Measurements from ENCODE around the gene ARSK. TPM values are rescaled to one million over a fixed set of nuclear protein-coding genes. Genes with fewer than 3 reads are reported as not detected.

The ARSK gene
- total RNA-seq, 2 donors from 2014 or later: 4.3 to 6.2 TPM

- H3K4me3 ChIP-seq: peak overlapping the region; percentile 48 to 87
- TF ChIP-seq, protein P1, sequence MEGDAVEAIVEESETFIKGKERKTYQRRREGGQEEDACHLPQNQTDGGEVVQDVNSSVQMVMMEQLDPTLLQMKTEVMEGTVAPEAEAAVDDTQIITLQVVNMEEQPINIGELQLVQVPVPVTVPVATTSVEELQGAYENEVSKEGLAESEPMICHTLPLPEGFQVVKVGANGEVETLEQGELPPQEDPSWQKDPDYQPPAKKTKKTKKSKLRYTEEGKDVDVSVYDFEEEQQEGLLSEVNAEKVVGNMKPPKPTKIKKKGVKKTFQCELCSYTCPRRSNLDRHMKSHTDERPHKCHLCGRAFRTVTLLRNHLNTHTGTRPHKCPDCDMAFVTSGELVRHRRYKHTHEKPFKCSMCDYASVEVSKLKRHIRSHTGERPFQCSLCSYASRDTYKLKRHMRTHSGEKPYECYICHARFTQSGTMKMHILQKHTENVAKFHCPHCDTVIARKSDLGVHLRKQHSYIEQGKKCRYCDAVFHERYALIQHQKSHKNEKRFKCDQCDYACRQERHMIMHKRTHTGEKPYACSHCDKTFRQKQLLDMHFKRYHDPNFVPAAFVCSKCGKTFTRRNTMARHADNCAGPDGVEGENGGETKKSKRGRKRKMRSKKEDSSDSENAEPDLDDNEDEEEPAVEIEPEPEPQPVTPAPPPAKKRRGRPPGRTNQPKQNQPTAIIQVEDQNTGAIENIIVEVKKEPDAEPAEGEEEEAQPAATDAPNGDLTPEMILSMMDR (IDR thresholded peaks at IDR 0.05): no peak
- no peak for TF ChIP-seq POLR2A (IDR thresholded peaks at IDR 0.05)
- DNase-seq (no peak), ATAC-seq (no peak)
- no peaks in the 10 kb centered on the region for H3K36me3 ChIP-seq (replicated peaks in 1 of 2; ENCODE audit: insufficient read depth in 1 of 2, low read depth in 2 of 2)
- H3K9me3 ChIP-seq: no peaks in the 10 kb centered on the region
- intact Hi-C loops (cut with DNase I): no loop called here
- H3K4me1 ChIP-seq: peaks cover 30% of the 10 kb centered on the region
- H3K27me3 ChIP-seq: no peaks in the 10 kb centered on the region
- peak overlapping the region; percentile 82 to 93 (median 86) for H3K27ac ChIP-seq
- WGBS, 2 donors: 0 to 1% methylated on average over 9 of the region's 9 CpGs
Observed at GRCh38 chr5:95555553-95555952, 652 bp downstream of the ARSK start.

DNA sequence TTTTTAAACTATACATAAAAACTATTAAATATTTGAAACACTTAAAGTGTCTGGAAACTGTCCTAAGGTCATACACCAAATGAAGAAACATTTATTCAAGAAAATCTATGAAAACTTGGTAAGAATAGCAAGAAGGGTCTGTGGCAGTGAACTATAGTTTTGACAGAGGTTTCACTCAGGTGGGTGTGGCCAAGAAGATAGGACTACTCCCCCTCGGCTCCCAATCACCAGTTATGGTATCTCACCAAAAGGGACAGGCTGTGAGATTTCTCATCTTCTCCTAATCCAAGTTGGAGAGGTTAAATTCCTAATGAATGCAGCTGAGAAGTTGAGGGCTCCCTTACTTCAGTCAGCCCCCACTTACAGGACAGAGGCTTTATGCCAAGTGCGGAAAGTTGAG, 2.9 kb downstream of the ARSK start:
- no peak overlapping the region for H3K27ac ChIP-seq
- 74 to 84% methylated on average over 2 of the region's 2 CpGs for WGBS, 2 donors
- H3K4me1 ChIP-seq: peaks cover 21% of the 10 kb centered on the region
- H3K27me3 ChIP-seq: no peaks in the 10 kb centered on the region
- intact Hi-C loops (cut with DNase I): no loop called here
- H3K4me3 ChIP-seq: no peak overlapping the region
- no peak for TF ChIP-seq POLR2A (IDR thresholded peaks at IDR 0.05)
- TF ChIP-seq, protein P1 (IDR thresholded peaks at IDR 0.05): no peak
- H3K9me3 ChIP-seq: no peaks in the 10 kb centered on the region
- no peak for DNase-seq
- H3K36me3 ChIP-seq (replicated peaks in 1 of 2; ENCODE audit: insufficient read depth in 1 of 2, low read depth in 2 of 2): no peaks in the 10 kb centered on the region
- no peak for ATAC-seq

- ATAC-seq: no peak
- Histone ChIP-seq H3K27me3 (no peaks in the 10 kb centered on the region), H3K9me3 (no peaks in the 10 kb centered on the region), H3K36me3 (replicated peaks in 1 of 2; ENCODE audit: insufficient read depth in 1 of 2, low read depth in 2 of 2) (no peaks in the 10 kb centered on the region), H3K4me3 (no peak overlapping the region), H3K27ac (no peak overlapping the region), H3K4me1 (no peaks in the 10 kb centered on the region)
- 89 to 92% methylated on average over 1 of the region's 1 CpG for WGBS, 2 donors
- TF ChIP-seq POLR2A (IDR thresholded peaks at IDR 0.05): no peak
- TF ChIP-seq, protein P1 (IDR thresholded peaks at IDR 0.05): no peak
- DNase-seq: no peak
- intact Hi-C loops (cut with DNase I): no loop called here
Observed at GRCh38 chr5:95562282-95562681, 7.4 kb downstream of the ARSK start.

GRCh38 chr5:95563367-95563766, 8.5 kb downstream of the ARSK start:
- Histone ChIP-seq H3K27ac (no peak overlapping the region), H3K27me3 (no peaks in the 10 kb centered on the region), H3K4me1 (no peaks in the 10 kb centered on the region), H3K9me3 (no peaks in the 10 kb centered on the region), H3K4me3 (no peak overlapping the region), H3K36me3 (replicated peaks in 1 of 2; ENCODE audit: insufficient read depth in 1 of 2, low read depth in 2 of 2) (no peaks in the 10 kb centered on the region)
- TF ChIP-seq, protein P1 (IDR thresholded peaks at IDR 0.05): no peak
- TF ChIP-seq POLR2A (IDR thresholded peaks at IDR 0.05): no peak
- 64 to 68% methylated on average over 5 of the region's 5 CpGs for WGBS, 2 donors
- intact Hi-C loops (cut with DNase I): no loop called here
- no peak for DNase-seq
- no peak for ATAC-seq

DNA sequence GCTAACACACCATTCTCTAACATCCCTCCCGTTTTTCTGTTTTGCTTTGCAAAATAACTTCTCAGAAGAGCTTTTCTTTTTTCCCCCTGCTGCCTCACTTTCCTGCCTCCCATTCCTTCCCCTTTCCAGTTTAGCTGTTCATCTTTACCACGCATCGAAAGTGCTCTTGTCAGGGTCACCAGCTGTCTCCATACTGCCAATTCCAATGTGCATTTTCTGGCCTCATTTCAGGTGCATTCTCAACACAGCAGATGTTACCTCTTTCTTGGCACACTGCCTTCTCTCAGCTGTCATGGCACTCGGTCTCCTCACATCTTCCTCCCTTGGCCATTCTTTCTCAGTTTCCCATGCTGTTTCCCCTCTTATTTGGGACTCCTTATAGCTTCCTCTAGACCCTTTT, 9.5 kb downstream of the ARSK start:
- intact Hi-C loops (cut with DNase I): no loop called here
- TF ChIP-seq POLR2A (IDR thresholded peaks at IDR 0.05): no peak
- TF ChIP-seq, protein P1 (IDR thresholded peaks at IDR 0.05): no peak
- H3K27me3 ChIP-seq: no peaks in the 10 kb centered on the region
- no peaks in the 10 kb centered on the region for H3K36me3 ChIP-seq (replicated peaks in 1 of 2; ENCODE audit: insufficient read depth in 1 of 2, low read depth in 2 of 2)
- 54 to 61% methylated on average over 4 of the region's 4 CpGs for WGBS, 2 donors
- no peak overlapping the region for H3K4me3 ChIP-seq
- ATAC-seq (no peak), DNase-seq (no peak)
- no peak overlapping the region for H3K27ac ChIP-seq
- H3K4me1 ChIP-seq: no peaks in the 10 kb centered on the region
- no peaks in the 10 kb centered on the region for H3K9me3 ChIP-seq
